GM18868 (cell line): ENCODE measurements around the gene ERVH48-1.
"Not testable (repeated sequence)": the region's sequence is repeated elsewhere in the genome, so short reads cannot be mapped to it uniquely, and the experiment has no call there.

Experiments
- ATAC-seq: cut with Tn5 transposase; IDR thresholded peaks from one replicate; pipeline ENCODE4 v1.9.1; 2021; ENCODE audit warnings: mild to moderate bottlenecking, moderate library complexity; ENCODE audit not compliant: unreplicated experiment

The ERVH48-1 gene

GRCh38 chr21:42939582-42940413 is 14.4 kb upstream of the ERVH48-1 start:
- no peak for ATAC-seq

GRCh38 chr21:42938606-42938995 is 13.2 kb upstream of the ERVH48-1 start:
- ATAC-seq, result not testable (repeated sequence)

- no peak for ATAC-seq
These were observed 12.7 kb upstream of the ERVH48-1 start for GRCh38 chr21:42937960-42938605.

GRCh38 chr21:42937034-42937940 is 11.9 kb upstream of the ERVH48-1 start:
- ATAC-seq, result not testable (repeated sequence)

GRCh38 chr21:42936360-42936759 is 10.9 kb upstream of the ERVH48-1 start:
- not testable (repeated sequence) for ATAC-seq

- ATAC-seq, result not testable (repeated sequence)
These were observed 8.5 kb upstream of the ERVH48-1 start for GRCh38 chr21:42933973-42934372.

- not testable (repeated sequence) for ATAC-seq
These were observed 7.9 kb upstream of the ERVH48-1 start for GRCh38 chr21:42933137-42933970.

- ATAC-seq, result not testable (repeated sequence)
These were observed 7.1 kb upstream of the ERVH48-1 start for GRCh38 chr21:42932378-42933136.

- ATAC-seq, result no peak
These were observed 6.3 kb upstream of the ERVH48-1 start for GRCh38 chr21:42931560-42932235.

- no peak for ATAC-seq
These were observed 4.5 kb upstream of the ERVH48-1 start for GRCh38 chr21:42929969-42930368.

- ATAC-seq, result not testable (repeated sequence)
These were observed 2.2 kb upstream of the ERVH48-1 start for GRCh38 chr21:42927474-42928200.

GRCh38 chr21:42924433-42924751 is 1.0 kb downstream of the ERVH48-1 start:
- no peak for ATAC-seq

GRCh38 chr21:42923553-42924432 is 1.6 kb downstream of the ERVH48-1 start:
- no peak for ATAC-seq

- no peak for ATAC-seq
These were observed 2.5 kb downstream of the ERVH48-1 start for GRCh38 chr21:42922918-42923317.

GRCh38 chr21:42921927-42922326 is 3.5 kb downstream of the ERVH48-1 start:
- no peak for ATAC-seq

- no peak for ATAC-seq
These were observed 7.1 kb downstream of the ERVH48-1 start for GRCh38 chr21:42918291-42918690.

GRCh38 chr21:42913476-42913875 is 12.0 kb downstream of the ERVH48-1 start:
- no peak for ATAC-seq
